Activated CD4-positive, alpha-beta T cell treated with anti-CD3 and anti-CD28 coated beads, Interleukin-2, amount 50 U/mL, for 24 hours (primary cell): ENCODE data around the gene TAS2R9.
"Not testable (repeated sequence)": the region's sequence is repeated elsewhere in the genome, so short reads cannot be mapped to it uniquely, and the experiment has no call there.

Source experiments
- DNase-seq, 2 donors: peaks; one replicate each; pipeline ENCODE4 v3.0.0-alpha.2; 2020; ENCODE audit warnings: low read depth in 1 of 2, low spot score in 1 of 2

The TAS2R9 gene, protein sequence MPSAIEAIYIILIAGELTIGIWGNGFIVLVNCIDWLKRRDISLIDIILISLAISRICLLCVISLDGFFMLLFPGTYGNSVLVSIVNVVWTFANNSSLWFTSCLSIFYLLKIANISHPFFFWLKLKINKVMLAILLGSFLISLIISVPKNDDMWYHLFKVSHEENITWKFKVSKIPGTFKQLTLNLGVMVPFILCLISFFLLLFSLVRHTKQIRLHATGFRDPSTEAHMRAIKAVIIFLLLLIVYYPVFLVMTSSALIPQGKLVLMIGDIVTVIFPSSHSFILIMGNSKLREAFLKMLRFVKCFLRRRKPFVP

DNA sequence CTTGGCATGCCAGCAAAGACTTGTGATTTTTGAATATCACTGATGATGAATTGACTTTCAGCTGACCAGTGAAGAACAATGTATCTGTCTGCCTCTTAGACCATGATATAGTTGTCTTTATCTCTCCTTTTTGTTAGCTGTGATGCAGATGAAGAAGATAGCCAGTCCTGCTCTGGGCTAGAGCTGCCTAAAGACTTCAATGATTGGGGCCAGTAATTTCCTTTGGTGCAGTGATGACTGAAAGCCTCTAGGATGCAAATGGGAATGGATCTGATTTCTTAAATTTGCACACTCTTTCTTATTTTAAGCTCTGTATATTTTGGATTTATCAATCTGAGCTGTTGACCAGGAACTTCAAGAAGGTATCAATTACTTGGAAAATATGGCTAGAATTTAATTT, at the start of gene TAS2R9:
TAS2R9 (minus strand) TSS at position 101 of the 400 bp plus-strand sequence; CDS start at position 8, 93 bp downstream.
- no peak for DNase-seq

DNA sequence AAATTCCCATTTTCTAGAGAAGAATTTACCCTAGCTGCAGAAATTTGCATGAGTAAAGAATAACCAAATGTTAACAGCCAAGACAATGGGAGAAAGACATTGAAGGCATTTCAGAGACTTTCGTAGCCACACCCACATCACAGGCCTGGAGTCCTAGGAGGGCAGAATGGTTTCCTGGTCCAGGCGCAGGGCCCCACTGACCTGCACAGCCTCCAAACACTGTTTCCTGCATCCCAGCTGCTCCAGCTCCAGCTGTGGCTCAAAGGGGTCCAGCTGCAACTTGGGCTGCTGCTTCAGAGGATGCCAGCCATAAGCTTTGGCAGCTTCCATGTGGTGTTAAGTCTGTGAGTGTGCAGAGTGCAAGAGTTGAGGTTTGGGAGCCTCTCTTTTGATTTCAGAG, 45.8 kb upstream of the TAS2R9 start:
- DNase-seq, result no peak

DNA sequence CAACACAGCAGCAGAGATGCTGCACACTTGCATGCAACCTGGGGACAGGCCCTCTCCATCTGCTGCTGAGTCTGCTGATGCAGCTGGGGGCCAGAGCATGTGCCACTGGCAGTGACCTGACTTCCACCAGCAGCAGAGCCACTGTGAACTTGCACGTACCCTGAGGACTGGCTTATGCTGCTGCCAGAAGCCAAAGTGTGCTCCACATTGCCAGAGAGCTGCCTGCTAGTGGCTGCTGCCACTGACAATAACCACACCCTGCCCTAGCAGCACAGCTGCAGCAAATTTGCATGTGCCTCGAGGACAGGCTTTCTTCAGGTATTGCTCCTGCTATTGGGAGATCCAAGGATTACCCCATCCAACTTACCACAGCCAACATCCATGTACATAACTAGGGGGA, 43.8 kb upstream of the TAS2R9 start:
- DNase-seq, result no peak

DNA sequence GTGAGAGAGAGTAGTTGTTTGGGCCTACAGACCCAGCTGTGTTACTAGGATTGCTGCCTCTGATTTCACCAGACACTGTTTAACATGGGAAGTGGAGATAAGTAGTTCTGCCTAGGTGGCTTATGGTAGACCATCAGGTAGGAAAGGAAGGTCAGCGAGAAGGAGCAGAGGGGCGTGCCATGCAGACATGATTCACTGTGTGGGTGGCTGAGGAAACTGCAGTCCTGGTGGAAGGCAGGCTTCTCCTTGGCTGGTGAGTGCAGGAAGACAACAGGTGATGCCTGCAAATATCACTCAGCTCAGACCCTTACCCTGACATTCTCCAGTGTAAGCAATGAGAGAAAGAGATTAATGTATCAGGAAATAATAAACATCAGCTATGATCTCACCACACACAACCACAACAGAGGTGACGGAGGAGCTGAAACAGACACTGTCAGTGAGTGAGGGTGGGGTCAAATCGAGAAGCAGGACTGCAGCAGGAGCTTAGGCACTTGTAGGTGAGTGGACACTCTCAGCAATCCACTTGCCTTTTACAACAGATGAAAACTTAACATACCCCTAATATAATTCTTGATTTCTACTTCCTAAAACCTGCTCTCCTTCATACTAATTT, 41.4 kb upstream of the TAS2R9 start:
- DNase-seq, result no peak

DNA sequence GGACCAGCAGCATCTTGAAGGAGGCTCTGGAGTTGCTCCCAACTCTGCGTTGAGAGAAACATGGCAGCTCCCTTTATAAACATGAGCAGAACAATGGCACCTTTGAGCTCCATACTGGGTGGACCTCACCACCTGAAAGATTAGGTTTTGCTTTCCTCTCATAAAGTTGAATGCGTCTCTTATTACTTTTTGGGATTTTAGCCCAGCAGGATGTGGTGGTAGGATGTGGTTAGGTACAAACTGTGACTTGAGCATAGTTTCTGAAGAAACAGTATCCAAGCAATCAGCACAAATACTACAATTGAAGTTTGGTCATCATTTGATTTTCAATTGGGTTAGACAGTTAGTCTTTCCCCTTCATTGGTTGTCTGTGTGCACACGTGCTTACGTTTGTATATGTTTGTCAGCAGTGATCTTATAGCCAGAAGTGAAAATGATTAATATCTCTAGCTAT, 39.5 kb upstream of the TAS2R9 start, which contains the start of gene PRR4:
PRR4 (minus strand) TSS at position 51 of the 454 bp plus-strand sequence; CDS start at position 13, 38 bp downstream.
- DNase-seq, result no peak

DNA sequence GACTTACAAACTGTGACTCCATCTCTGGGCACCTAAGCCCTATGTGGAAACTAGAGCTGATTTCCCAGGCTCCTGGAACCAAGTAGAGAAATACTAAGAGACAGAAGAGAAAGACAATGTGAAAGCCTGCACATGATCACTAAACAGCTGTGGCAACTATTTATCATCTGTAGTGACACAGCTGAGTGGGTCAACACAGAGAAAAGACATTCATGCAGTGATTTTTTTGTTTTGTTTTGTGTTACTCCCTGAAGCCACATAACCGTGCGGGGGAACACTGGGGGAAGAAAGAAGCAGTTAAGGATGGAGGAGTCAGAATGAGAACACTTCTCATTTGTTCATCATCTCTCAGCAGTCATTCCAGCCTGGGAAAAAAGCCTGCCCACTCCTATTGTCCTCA, 37.8 kb upstream of the TAS2R9 start:
- no peak for DNase-seq

DNA sequence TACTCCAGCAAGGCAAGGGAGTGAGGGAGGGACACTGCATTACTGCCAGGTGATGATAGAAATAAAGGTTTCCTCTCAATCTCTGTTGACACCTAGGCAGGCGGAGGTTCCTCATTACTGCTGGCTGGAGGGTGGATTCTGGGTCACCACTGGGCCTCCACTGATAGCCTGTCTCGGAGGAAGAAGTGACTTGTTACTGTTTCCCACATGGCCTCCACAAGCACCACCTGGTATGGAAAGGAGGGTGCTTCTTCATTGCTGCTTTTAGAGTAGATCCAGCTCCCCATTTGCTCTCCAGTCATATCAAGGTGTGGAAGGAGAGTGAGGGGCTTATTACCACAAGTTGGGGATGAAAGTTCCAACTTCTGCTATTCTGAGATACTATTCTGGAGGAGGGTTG, 32.9 kb upstream of the TAS2R9 start:
- no peak for DNase-seq

DNA sequence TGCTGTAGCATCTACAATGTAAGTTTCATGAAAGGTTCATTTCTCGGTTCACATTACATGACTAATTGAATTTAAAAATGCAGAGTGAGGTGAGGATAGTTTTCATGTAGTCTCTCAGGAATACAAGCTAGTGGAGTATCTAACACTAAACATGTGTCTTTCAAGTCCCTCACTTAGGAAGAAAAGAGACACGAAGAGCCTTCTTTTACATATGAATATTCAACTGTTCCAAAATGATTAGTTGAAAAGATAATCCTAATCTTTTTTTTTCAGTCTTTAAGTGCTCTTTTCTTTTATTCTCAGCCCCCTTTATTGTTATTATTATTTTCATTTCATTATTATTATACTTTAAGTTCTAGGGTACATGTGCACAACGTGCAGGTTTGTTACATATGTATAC, 28.5 kb upstream of the TAS2R9 start:
- DNase-seq, result no peak

DNA sequence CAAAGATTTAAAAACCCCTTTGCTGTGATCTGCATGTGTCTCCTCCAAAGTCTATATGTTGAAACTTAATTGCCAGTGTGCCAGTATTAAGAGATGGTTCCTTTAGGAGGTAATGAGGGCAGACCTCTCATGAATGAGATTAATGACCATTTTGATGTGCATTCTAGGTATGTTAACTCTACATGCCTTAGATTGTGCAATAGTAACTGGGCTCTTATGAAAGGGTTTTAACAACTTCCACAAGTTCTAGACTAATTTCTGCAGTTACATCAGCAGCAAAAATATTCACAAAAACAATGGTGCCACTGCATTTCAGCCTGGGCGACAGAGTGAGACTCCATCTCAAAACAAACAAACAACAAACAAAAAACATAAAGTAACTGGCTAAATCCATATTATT, 20.0 kb upstream of the TAS2R9 start:
- DNase-seq, result no peak

DNA sequence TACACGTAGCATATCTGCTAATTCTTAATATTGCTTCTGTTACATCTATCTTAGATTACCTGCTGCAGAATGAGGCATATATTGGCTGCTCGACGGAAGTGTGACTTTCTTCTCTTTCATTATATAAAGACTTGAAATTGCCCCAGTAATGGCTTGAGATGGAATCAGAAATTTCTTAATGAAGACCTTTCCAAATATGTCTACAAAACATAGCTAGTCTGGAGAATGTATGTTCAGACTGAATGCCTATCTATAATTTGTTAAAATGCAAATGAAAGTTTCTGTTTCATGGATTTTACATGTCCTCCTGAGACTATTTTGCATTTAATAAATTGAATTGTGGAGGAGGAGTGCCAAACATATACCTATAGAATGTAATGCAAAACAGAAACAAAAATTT, 16.3 kb upstream of the TAS2R9 start, which contains the start of gene TAS2R10:
TAS2R10 (minus strand) TSS at position 101 of the 400 bp plus-strand sequence; CDS start at position 12, 89 bp downstream.
- no peak for DNase-seq

DNA sequence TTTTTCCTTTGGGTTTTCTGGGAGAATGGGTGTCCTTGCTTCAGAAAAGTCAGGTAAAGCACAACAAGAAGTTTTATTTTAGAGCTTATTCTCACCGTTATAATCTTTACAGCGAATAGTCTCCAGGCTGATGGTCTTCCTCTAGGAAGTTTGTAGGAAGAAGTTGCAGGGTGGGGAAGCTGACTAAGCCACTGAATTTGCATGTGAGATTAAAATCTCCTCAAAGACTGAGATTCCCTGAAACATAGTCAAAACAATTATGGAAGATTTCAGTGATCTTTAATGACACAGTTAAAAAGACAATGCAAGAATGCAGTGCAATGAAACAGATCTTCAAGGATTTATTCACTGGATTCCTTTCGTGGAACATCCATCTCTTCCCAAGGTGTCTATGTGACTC, 15.0 kb upstream of the TAS2R9 start:
- no peak for DNase-seq

DNA sequence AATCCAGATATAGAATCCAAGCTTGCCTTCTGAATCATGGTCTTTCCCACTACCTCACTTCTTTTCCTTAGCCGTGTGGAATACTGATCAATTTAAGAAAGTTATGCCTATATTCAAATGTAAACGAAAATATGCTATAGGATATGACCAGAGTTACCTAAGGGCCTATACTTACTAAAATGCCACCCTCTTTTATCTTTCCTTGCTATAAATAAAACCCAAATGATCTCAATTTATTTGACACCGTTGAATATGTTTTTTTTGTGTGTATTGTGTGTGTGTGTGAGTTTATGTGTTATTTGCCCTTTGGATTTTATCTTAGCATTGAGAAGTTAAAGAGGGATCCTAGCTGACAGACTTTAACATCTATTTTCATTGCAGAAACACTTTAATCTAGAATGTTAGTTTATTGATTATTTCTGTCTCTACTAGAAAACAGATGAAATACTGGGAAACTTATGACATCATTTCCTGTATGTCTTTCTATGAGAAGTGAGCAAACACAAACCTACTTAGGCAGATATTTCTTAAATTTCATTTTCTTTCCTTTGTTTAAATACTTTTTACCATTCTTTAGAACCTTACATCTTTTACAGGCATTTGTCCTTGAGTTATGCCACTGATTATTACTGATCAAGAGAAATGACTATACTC, 2.0 kb upstream of the TAS2R9 start:
- no peak for DNase-seq

DNA sequence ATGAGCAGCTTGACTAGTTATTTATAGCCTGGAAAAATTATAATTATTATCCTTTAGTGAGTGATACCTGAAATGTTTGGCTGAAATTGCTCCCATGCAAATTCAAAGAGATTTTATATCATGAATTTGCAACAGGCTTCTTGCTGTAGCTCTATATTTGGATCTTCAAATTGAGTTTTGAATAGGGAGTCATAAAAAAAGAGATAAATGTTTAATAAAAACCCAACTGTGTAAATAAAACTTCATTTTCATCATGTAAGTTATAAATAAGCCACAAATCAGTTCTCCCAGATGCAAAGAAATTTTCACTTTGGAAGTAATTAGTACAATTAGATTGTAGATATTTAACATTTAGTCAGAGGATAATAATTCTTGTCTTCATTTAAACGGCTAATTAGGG, 2.8 kb downstream of the TAS2R9 start, which contains the start of gene TAS2R8:
TAS2R8 (minus strand) TSS at position 101 of the 400 bp plus-strand sequence. CDS start 306 bp downstream, outside the sequence.
- DNase-seq, result no peak

DNA sequence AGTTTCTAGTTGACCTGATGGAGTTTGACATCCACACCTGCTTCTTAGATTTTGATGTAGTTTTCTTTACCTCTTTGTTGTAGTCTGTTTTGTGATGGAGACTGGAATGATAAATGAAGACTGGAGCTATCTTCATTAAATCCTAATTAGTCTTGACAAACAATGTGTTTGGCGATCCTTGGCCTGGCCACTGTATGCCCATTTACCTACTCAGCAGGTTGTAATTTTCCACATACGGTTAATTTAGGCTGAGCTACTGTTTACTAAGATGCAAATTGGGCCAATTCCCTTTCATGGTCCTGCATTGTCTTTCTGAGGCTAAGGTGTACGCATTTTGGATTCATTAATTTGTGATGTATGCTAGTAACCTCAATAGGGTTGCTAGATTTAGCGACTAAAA, 7.4 kb downstream of the TAS2R9 start, which contains the start of gene TAS2R7:
TAS2R7 (minus strand) TSS at position 41 of the 400 bp plus-strand sequence. CDS start 57 bp downstream, outside the sequence.
- no peak for DNase-seq

DNA sequence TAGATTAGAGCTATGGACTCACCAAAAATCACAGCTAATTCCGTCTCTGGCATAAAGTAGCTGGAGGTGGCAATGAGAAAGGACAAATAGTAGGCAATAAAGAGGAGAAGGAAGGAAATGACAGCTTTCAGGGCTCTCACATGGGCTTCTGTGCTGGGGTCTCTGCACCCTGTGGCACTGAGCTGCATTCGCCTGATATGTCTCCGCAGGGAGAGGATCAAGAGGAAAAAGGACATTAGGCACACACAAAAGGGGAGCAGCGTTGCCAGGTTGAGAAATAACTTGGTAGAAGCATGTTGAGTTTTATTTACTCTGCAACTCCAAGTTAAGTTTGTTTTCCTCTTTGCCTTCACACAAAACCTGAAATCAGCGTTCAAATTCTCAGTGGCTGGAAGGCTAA, 8.2 kb downstream of the TAS2R9 start:
- no peak for DNase-seq

DNA sequence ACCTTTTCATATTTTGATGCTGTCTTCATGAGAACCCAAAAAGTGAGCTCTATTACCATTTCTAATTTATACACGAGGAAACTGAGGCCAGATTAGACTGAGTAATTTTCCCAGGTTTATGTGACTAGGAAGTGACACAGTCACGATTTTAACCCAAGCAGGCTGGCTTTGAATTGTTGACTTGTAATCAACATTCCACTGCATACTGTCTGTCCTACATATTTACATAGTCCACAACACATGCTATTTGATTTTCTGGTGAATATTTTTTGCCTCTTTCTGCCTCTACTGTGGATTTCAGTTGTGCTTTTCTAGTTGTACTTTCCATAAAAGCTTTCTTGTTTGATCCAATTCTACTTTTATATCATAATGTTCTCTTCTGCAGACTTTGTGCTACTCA, 15.7 kb downstream of the TAS2R9 start:
- no peak for DNase-seq

DNA sequence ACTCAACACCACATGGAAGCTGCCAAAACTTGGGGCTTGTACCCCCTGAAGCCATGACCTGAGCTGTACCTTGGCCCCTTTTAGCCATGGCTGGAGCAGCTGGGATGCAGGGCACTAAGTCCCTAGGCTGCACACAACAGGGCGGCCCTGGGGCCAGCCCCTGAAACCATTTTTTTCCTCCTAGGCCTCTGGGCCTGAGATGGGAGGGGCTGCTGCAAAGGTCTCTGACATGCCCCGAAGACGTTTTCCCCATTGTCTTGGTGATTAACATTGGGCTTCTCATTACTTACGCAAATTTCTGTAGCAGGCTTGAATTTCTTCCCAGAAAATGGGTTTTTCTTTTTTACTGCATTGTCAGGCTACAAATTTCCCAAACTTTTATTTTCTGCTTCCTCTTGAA, 18.2 kb downstream of the TAS2R9 start:
- DNase-seq, result not testable (repeated sequence)

DNA sequence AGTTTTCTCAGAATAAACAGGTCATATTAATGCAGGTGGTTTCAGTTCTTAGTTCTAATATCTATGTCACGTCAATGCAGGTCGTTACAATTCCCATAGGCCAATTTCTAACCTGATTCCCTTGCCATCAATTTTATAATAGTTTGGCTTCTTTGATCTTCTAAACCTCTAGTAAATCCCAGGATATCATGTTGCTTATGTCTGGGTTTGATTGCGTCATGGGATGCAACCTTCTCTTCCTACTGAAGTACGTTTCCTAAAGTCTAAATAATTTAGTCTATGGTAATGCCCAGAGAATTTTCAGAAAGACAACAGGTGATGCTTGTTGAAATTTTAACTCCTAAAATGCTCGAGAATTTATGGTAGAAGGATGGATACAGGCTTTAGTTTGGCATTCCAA, 26.7 kb downstream of the TAS2R9 start:
- no peak for DNase-seq

DNA sequence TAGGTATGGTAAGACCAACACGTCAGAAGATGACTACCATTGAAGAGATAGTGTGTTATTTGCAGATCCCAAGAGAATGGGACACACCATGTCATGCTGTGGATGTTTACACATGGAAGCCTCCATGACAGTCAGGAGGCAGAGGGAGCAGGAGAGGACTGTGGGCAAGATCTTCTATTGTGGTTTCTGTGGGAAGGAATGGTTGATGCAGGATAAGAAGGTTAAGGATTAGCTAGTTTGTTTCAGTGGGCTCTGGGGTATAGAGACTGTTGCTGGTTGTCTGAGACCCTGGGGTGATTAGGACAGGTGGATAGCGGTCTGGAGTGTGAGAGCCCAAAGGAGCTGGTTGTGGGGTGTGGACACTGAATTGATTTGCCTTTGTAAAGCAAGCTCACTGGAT, 30.9 kb downstream of the TAS2R9 start:
- DNase-seq, result no peak

DNA sequence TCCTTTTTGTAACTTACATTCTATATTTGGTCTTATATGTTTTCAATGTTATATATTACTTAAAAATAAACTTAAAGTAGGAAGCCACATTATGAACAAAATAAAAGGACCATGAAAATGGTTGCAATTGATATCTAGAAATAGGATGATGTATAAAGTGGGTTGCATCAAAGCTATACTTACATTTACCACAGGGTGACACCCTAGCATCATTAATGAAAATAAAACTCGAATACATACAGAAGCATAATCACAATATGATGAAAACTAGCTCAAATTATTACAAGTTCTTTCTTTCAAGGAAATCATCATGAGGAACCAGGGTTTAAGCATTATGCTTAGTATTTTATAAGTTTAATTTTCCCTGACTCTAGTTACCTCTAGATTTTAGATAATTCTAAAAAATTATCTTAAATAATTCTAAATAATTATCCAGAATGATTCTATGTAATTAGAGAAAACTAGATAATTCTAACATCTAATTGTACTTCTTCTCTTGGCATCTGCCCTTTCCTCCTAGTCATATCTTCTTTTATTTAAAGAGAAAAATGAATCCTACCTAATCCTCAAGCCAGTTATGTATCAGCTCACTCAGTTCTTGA, 38.7 kb downstream of the TAS2R9 start:
- peak in 1 of 2 donors; percentile 7 for DNase-seq

DNA sequence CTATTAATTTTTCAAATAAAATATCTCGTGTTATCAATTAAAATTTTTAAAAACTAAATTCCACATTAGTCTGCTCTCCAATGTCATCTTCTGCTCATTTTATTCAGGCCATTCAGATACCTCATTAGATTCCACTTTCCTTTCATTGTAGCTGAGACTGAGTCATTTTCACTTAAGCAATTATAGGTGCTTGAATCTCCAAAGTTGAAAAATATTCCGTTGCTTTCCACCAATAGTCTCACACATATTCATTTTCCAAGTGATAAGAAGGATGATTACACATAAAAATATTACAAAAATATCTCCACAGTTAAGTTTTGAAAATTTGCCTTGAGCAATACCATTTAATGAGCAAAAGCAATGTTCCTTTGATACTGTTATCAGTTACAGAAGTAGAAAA, 50.3 kb downstream of the TAS2R9 start:
- DNase-seq, result no peak
